GM19324 (cell line): ENCODE measurements around the gene RAD51B.
"Not testable (repeated sequence)": the region's sequence is repeated elsewhere in the genome, so short reads cannot be mapped to it uniquely, and the experiment has no call there.

ENCODE experiments used
- ATAC-seq: cut with Tn5 transposase; IDR thresholded peaks from one replicate; pipeline ENCODE4 v1.9.1; 2021; ENCODE audit warnings: mild to moderate bottlenecking, moderate library complexity; ENCODE audit not compliant: unreplicated experiment, low FRiP score

The RAD51B gene

GRCh38 chr14:67973436-67973835, 153.9 kb downstream of the RAD51B start:
- ATAC-seq: no peak

GRCh38 chr14:67975470-67975869, 155.9 kb downstream of the RAD51B start:
- ATAC-seq: no peak

- ATAC-seq: no peak
Measured at GRCh38 chr14:67977434-67978034, 158.0 kb downstream of the RAD51B start.

GRCh38 chr14:67978749-67979148, 159.2 kb downstream of the RAD51B start:
- no peak for ATAC-seq

GRCh38 chr14:67982711-67983608, 163.4 kb downstream of the RAD51B start:
- ATAC-seq: no peak

GRCh38 chr14:67984274-67984673, 164.7 kb downstream of the RAD51B start:
- no peak for ATAC-seq

- no peak for ATAC-seq
Measured at GRCh38 chr14:67986131-67986841, 166.7 kb downstream of the RAD51B start.

- ATAC-seq: no peak
Measured at GRCh38 chr14:67987606-67988005, 168.0 kb downstream of the RAD51B start.

- not testable (repeated sequence) for ATAC-seq
Measured at GRCh38 chr14:67988210-67988609, 168.6 kb downstream of the RAD51B start.

GRCh38 chr14:67990576-67990975, 171.0 kb downstream of the RAD51B start:
- ATAC-seq: no peak

- no peak for ATAC-seq
Measured at GRCh38 chr14:67994531-67994930, 175.0 kb downstream of the RAD51B start.

GRCh38 chr14:67996235-67996634, 176.7 kb downstream of the RAD51B start:
- ATAC-seq: no peak

GRCh38 chr14:67998834-67999233, 179.3 kb downstream of the RAD51B start:
- ATAC-seq: no peak

- no peak for ATAC-seq
Measured at GRCh38 chr14:67999290-67999689, 179.7 kb downstream of the RAD51B start.

- no peak for ATAC-seq
Measured at GRCh38 chr14:67999705-68000384, 180.3 kb downstream of the RAD51B start.

- no peak for ATAC-seq
Measured at GRCh38 chr14:68000511-68000910, 180.9 kb downstream of the RAD51B start.

GRCh38 chr14:68008491-68008890, 188.9 kb downstream of the RAD51B start:
- no peak for ATAC-seq

GRCh38 chr14:68011406-68012028, 191.9 kb downstream of the RAD51B start:
- no peak for ATAC-seq

- ATAC-seq: no peak
Measured at GRCh38 chr14:68012871-68013270, 193.3 kb downstream of the RAD51B start.

- ATAC-seq: no peak
Measured at GRCh38 chr14:68013326-68013725, 193.7 kb downstream of the RAD51B start.
